Measurements from ENCODE around the gene DLK2.

Gene DLK2

DNA sequence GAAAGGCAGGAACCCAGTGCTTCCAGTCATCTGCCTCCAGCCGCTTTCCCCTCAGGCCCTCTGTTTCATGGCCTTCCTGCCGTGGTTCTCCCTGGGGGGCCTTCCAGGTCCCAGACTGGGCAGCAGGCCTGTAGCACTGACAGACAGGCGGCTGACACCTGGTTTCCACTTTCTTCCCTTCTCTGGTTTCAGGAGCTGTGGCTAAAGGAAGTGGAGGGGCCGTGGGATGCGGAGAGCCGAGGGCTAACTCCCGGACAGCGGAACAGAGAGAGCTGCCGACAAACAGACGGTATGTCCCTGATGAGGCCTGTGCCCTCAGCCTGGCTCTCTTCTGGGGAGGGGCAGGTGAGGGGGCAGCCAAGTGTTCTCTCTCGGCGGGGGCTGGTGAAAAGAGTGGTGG, 42.3 kb upstream of the DLK2 start:
- POLR2A ChIA-PET, result no interaction called here
- CTCF ChIA-PET, result interaction anchor here (0.9 to 11.7 kb wide), 4 partner anchors 8 to 48 kb away, joined by 3 to 125 read pairs (median 10); no protein-coding TSS in a partner anchor
- TF ChIP-seq, protein P1, sequence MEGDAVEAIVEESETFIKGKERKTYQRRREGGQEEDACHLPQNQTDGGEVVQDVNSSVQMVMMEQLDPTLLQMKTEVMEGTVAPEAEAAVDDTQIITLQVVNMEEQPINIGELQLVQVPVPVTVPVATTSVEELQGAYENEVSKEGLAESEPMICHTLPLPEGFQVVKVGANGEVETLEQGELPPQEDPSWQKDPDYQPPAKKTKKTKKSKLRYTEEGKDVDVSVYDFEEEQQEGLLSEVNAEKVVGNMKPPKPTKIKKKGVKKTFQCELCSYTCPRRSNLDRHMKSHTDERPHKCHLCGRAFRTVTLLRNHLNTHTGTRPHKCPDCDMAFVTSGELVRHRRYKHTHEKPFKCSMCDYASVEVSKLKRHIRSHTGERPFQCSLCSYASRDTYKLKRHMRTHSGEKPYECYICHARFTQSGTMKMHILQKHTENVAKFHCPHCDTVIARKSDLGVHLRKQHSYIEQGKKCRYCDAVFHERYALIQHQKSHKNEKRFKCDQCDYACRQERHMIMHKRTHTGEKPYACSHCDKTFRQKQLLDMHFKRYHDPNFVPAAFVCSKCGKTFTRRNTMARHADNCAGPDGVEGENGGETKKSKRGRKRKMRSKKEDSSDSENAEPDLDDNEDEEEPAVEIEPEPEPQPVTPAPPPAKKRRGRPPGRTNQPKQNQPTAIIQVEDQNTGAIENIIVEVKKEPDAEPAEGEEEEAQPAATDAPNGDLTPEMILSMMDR (IDR thresholded peaks at IDR 0.05; ENCODE audit: control extremely low read depth, extremely low read depth, low read depth, missing control alignments), result no peak
- no peak for DNase-seq (ENCODE audit: extremely low spot score)

DNA sequence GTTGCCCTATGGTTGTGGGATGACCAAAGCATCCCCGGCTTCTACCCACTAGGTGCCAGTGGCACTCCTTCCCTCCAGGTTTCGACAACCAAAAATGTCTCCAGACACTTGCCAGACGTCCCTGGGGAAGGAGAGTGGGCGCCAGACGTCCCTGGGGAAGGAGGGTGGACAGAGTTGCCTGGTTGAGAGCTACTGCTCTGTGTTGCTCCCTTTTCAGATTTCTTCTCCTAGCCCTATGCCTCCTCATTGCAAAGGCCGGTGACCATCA, 41.7 kb upstream of the DLK2 start:
- ChIA-PET POLR2A (no interaction called here), CTCF (interaction anchor here (1.0 to 11.7 kb wide), 9 partner anchors 10 to 184 kb away, joined by 4 to 125 read pairs (median 5); partner anchors contain the start of gene DLK2)
- no peak for DNase-seq (ENCODE audit: extremely low spot score)
- TF ChIP-seq, protein P1 (IDR thresholded peaks at IDR 0.05; ENCODE audit: control extremely low read depth, extremely low read depth, low read depth, missing control alignments), result no peak

DNA sequence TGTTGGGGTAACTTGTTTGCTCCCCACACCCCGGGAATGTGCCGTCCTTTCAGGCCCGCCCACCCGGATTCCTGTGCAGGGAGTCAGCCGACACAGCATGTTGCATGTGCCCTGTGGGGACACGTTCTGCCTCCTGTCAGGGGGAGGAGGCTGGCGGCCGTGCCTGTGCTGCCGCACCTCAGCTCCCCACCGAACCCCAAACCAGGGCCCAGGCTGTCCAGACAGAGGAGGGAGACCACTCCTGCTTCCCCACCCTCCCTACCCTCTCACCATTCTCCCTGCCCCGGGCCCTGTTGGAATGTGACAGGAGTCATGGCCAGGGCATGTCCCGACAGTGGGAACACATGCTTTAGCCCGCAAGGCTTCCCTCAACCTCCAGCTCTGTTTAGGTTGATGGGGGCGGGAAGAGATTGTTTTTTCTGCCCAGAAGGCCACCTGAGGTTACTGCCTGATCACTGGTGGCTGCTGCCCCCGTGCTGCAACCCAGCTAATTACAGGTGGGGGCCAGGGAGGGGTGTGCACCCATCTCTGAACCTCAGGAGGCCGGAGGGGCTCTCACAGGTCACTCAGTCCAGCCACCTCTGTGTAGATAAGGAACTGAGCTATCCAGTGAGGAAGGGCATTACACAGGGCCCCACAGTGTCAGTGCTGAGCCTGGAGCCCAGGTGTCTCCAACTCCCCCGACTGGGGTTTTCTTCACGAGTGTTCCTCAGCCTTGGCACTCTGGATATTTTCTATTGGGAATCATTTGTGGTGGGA, 41.2 kb upstream of the DLK2 start:
- CTCF ChIA-PET, result interaction anchor here (0.7 to 11.7 kb wide), 14 partner anchors 10 to 583 kb away, joined by 3 to 125 read pairs (median 4); partner anchors contain the start of genes DLK2 and DNPH1
- no peak for DNase-seq (ENCODE audit: extremely low spot score)

DNA sequence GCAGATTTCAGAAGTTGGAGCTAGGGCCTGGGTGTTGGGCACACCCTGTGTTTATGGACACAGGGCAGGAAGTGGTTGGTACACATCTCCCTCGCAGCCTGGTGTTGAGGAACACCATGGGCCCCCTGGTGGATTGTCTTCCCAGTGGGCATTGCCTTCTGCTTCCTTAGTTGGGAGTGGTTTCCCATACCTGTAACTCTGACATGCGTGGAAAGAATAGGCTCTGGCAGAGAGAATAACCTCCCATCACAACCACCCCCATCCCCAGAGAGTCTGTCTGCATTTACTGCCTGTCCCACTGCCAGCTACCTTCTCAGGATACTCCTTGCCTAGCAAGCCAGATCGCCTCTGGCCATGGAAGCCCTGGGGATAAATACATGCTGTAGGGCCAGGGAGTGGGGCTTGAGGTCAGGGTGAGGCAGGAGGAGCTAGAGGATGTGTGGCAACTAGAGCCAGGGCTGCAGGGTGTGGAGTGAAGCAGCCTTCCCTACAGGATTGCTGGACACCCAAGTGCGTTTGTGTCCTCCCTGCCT, 40.1 kb upstream of the DLK2 start:
- no peak for DNase-seq (ENCODE audit: extremely low spot score)
- ChIA-PET CTCF (interaction anchor here (0.8 to 11.7 kb wide), 11 partner anchors 11 to 232 kb away, joined by 3 to 125 read pairs (median 5); partner anchors contain the start of genes DLK2 and TJAP1), POLR2A (no interaction called here)
- TF ChIP-seq, protein P1 (IDR thresholded peaks at IDR 0.05; ENCODE audit: control extremely low read depth, extremely low read depth, low read depth, missing control alignments), result no peak

More for the DNA sequence above, 41.2 kb upstream of the DLK2 start:
- POLR2A ChIA-PET, result interaction anchor here (0.6 to 0.9 kb wide), 2 partner anchors 19 to 107 kb away, joined by 3 read pairs; no protein-coding TSS in a partner anchor
- TF ChIP-seq, protein P1 (IDR thresholded peaks at IDR 0.05; ENCODE audit: control extremely low read depth, extremely low read depth, low read depth, missing control alignments), result peak; percentile 63

DNA sequence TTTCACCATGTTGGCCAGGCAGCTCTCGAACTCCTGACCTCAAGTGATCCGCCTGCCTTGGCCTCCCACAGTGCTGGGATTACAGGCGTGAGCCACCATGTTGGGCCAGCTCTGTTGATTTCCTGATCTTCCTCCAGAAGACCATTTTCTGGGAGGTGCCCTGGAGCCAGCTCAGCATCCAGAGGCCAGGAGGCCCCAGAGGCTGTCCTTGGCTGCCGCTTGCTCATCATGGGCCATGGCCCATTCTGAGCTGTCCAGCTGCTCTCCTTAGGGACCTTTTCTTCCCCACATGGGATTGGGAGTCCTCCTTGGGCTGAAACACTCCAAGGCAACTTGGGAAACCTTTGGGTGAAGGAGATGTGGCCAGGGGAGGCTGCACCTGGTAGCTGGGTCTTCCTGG, 39.4 kb upstream of the DLK2 start:
- ChIA-PET POLR2A (interaction anchor here (0.5 kb wide), 1 partner anchor 63 kb away, joined by 3 read pairs; no protein-coding TSS in a partner anchor), CTCF (interaction anchor here (0.8 to 11.7 kb wide), 7 partner anchors 10 to 61 kb away, joined by 4 to 125 read pairs (median 15); partner anchors contain the start of genes DLK2 and TJAP1)
- DNase-seq (ENCODE audit: extremely low spot score), result no peak
- TF ChIP-seq, protein P1 (IDR thresholded peaks at IDR 0.05; ENCODE audit: control extremely low read depth, extremely low read depth, low read depth, missing control alignments), result no peak

DNA sequence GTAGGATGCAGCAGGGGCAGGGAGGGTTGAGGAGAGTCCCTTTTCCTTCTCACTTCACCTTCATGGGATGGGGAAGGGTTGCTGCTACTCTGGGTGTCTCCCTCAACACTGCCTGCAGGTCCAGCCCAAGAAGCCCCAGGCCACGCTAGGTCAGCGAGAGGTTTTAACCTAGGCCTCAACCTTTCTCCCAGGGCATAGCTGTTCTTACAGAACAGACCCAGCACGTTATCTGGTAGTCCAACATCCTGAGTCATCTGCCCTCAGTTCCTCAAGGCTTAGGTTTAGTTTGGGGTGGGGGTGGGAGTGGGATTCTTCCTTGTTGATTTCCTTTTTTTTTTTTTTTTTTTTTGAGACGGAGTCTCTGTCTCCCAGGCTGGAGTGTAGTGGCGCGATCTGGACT, 39.0 kb upstream of the DLK2 start:
- ChIA-PET CTCF (interaction anchor here (0.8 to 11.7 kb wide), 7 partner anchors 10 to 265 kb away, joined by 4 to 125 read pairs (median 15); partner anchors contain the start of genes DLK2, DNPH1 and TJAP1), POLR2A (interaction anchor here (0.5 kb wide), 1 partner anchor 63 kb away, joined by 3 read pairs; no protein-coding TSS in a partner anchor)
- TF ChIP-seq, protein P1 (IDR thresholded peaks at IDR 0.05; ENCODE audit: control extremely low read depth, extremely low read depth, low read depth, missing control alignments), result no peak
- DNase-seq (ENCODE audit: extremely low spot score), result no peak

Data from GM10248 (cell line).